ENCODE data around the gene CTNS. TPM values are rescaled to one million over a fixed set of nuclear protein-coding genes. Genes with fewer than 3 reads are reported as not detected.

CTNS gene
- total RNA-seq, 1 experiment from 2014 or later: 7.9 TPM

DNA sequence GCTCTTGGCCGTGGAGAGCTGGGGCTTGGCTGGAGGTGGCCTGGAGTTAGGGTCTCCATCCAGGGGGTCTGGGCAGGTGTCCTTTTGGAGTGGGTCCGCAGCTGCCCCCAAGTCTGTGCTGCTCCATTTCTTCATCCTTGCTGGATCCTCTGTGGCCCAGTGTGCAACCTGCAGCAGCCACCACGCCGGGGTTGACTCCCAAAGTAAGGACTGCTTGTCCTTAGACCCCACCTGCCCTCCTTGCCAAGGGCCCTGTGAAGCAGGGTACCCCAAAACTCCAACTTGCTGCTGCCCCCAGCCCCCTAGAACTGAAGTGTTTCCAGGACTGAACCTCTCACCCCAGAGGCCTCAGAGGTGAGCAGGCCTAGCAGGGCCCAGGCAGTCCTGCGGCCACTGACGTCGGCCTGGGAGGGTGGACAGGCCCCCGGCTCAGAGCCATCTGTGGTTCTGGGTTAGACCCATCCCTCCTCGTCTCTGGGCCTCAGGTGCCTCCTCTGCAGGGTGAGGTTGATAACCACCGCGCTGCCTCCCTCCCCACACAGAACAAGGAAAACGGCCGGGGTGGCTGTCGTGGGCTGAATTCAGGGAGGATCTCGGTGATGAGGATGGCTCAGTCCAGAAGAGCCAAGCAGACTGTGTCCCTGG is 44.2 kb upstream of the CTNS start:
- Histone ChIP-seq H3K9me2 (ENCODE audit: insufficient read depth) (no peaks in the 10 kb centered on the region), H3K79me2 (ENCODE audit: insufficient read depth, low read length) (no peaks in the 10 kb centered on the region), H3K27me3 (ENCODE audit: insufficient read depth, low read length) (no peaks in the 10 kb centered on the region), H3K36me3 (ENCODE audit: control insufficient read depth in 1 of 2, insufficient read depth in 2 of 2, low read length in 2 of 2) (no peaks in the 10 kb centered on the region; a peak in 1 of 4 replicates), H3K4me2 (ENCODE audit: low read length) (no peak overlapping the region), H3K9me3 (ENCODE audit: control insufficient read depth in 1 of 2, insufficient read depth in 1 of 2, low read depth in 1 of 2, low read length in 2 of 2) (no peaks in the 10 kb centered on the region), H3K27ac (ENCODE audit: low read depth, low read length) (no peak overlapping the region), H3K9ac (ENCODE audit: low read length) (no peak overlapping the region), H3K4me3 (replicated peaks in 1 of 2; ENCODE audit: low read depth in 1 of 2, low read length in 2 of 2) (no peak overlapping the region), H4K20me1 (ENCODE audit: insufficient read depth) (no peaks in the 10 kb centered on the region), H3K4me1 (ENCODE audit: control insufficient read depth in 1 of 2, insufficient read depth in 2 of 2, low read length in 2 of 2) (no peaks in the 10 kb centered on the region), H2AFZ (ENCODE audit: low read depth, low read length, poor library complexity, severe bottlenecking) (no peak overlapping the region)
- RAD21 ChIA-PET (ENCODE audit: low non-redundant PET in 1 of 2, low total read pairs in 2 of 2, uncharacterized antibody in 2 of 2, unreplicated experiment in 2 of 2): no interaction called here
- DNase-seq (ENCODE audit: low read depth, low spot score) (no peak), ATAC-seq (no peak)
- POLR2A ChIA-PET: no interaction called here
- CTCF ChIA-PET: no interaction called here
- TF ChIP-seq, protein P1, sequence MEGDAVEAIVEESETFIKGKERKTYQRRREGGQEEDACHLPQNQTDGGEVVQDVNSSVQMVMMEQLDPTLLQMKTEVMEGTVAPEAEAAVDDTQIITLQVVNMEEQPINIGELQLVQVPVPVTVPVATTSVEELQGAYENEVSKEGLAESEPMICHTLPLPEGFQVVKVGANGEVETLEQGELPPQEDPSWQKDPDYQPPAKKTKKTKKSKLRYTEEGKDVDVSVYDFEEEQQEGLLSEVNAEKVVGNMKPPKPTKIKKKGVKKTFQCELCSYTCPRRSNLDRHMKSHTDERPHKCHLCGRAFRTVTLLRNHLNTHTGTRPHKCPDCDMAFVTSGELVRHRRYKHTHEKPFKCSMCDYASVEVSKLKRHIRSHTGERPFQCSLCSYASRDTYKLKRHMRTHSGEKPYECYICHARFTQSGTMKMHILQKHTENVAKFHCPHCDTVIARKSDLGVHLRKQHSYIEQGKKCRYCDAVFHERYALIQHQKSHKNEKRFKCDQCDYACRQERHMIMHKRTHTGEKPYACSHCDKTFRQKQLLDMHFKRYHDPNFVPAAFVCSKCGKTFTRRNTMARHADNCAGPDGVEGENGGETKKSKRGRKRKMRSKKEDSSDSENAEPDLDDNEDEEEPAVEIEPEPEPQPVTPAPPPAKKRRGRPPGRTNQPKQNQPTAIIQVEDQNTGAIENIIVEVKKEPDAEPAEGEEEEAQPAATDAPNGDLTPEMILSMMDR (IDR thresholded peaks at IDR 0.05 in 2 of 3, conservative IDR thresholded peaks at IDR 0.05 in 1 of 3; ENCODE audit: borderline replicate concordance in 1 of 3, insufficient read depth in 1 of 3, low read depth in 2 of 3, low read length in 2 of 3): no peak
- no peak for TF ChIP-seq EZH2 (IDR thresholded peaks at IDR 0.05)
- no peak for TF ChIP-seq SP1 (IDR thresholded peaks at IDR 0.05; ENCODE audit: low read depth)
- TF ChIP-seq ZNF274 (IDR thresholded peaks at IDR 0.05; ENCODE audit: low read depth, low read length): no peak
- TF ChIP-seq, protein P2, sequence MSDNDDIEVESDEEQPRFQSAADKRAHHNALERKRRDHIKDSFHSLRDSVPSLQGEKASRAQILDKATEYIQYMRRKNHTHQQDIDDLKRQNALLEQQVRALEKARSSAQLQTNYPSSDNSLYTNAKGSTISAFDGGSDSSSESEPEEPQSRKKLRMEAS (IDR thresholded peaks at IDR 0.05): no peak
- TF ChIP-seq YY1 (IDR thresholded peaks at IDR 0.05; ENCODE audit: extremely low read depth, insufficient replicate concordance, low read depth, low read length): no peak
- no peak for TF ChIP-seq EGR1 (IDR thresholded peaks at IDR 0.05; ENCODE audit: low read depth)
- TF ChIP-seq ZFX (IDR thresholded peaks at IDR 0.05): no peak
- no peak for TF ChIP-seq JUND (IDR thresholded peaks at IDR 0.05)
- TF ChIP-seq SIN3A (IDR thresholded peaks at IDR 0.05; ENCODE audit: low read depth): no peak
- TF ChIP-seq CEBPB (IDR thresholded peaks at IDR 0.05; ENCODE audit: low read depth): no peak
- TF ChIP-seq FOSL1 (IDR thresholded peaks at IDR 0.05; ENCODE audit: low read depth): no peak
- no peak for TF ChIP-seq RAD21 (IDR thresholded peaks at IDR 0.05; ENCODE audit: low read depth)
- no peak for TF ChIP-seq SRF (IDR thresholded peaks at IDR 0.05; ENCODE audit: low read depth)
- TF ChIP-seq ELF1 (IDR thresholded peaks at IDR 0.05; ENCODE audit: borderline replicate concordance, low read depth): no peak
- TF ChIP-seq CBX3 (IDR thresholded peaks at IDR 0.05; ENCODE audit: low read depth): no peak
- TF ChIP-seq EZH2phosphoT487 (IDR thresholded peaks at IDR 0.05; ENCODE audit: borderline replicate concordance): no peak
- intact Hi-C loops (cut with micrococcal nuclease): no loop called here
- BruUV-seq (replicated peaks): no TSS peak

Measured in HCT116 (cell line).